Transverse colon (tissue), 4 donors: ENCODE results near the gene HOXC12. TPM values are rescaled to one million over a fixed set of nuclear protein-coding genes. Genes with fewer than 3 reads are reported as not detected.

Experiments used
- DNase-seq: peaks from one replicate; pipeline ENCODE4 v3.0.0-alpha.2; 2019
- H3K27ac ChIP-seq, 4 donors: fragments of 200-600 bp; sonication (generic); 2 replicates each; pipeline ENCODE4 v1.5.1; 2016 to 2018; ENCODE audit warnings: inconsistent platforms in 4 of 4
- H3K27me3 ChIP-seq: fragments of 200-600 bp; sonication (generic); 2 replicates; pipeline ENCODE4 v1.5.1; 2017; ENCODE audit warnings: inconsistent platforms
- H3K36me3 ChIP-seq, 4 donors: fragments of 200-600 bp; sonication (generic); 2 replicates each; pipeline ENCODE4 v1.5.1; 2017 to 2019; ENCODE audit warnings: inconsistent platforms in 4 of 4
- H3K4me1 ChIP-seq, 4 donors: fragments of 200-600 bp; sonication (generic); 2 replicates each; pipeline ENCODE4 v1.5.1; 2017 to 2020; ENCODE audit warnings: inconsistent platforms in 4 of 4
- H3K4me3 ChIP-seq, 4 donors: fragments of 200-600 bp; sonication (generic); 1 replicate in 1 of 4; 2 replicates in 3 of 4; pipeline versions ENCODE4 v1.5.1 to v1.6.1; 2017 to 2019; ENCODE audit warnings: inconsistent platforms in 4 of 4
- H3K9me3 ChIP-seq, 2 donors: fragments of 200-600 bp; sonication (generic); 2 replicates each; pipeline ENCODE4 v1.5.1; 2017 to 2019; ENCODE audit warnings: inconsistent platforms in 2 of 2
- CTCF ChIP-seq, 5 experiments: fragments of 200-600 bp in 3 of 5; fragments of 450-650 bp in 2 of 5; sonication (generic) in 3 of 5; IDR thresholded peaks; 1 replicate in 2 of 5; 2 replicates in 3 of 5; pipeline ENCODE4 v1.5.1; 2016 to 2017; ENCODE audit warnings: antibody characterized with exemption in 5 of 5, inconsistent platforms in 3 of 5, mild to moderate bottlenecking in 2 of 5, moderate library complexity in 1 of 5
- EP300 ChIP-seq: sonication (generic); formaldehyde crosslinking; IDR thresholded peaks from one replicate; pipeline ENCODE4 v1.6.1; 2017; ENCODE audit warnings: antibody characterized with exemption, low read depth
- POLR2A ChIP-seq: fragments of 450-650 bp; IDR thresholded peaks from one replicate; pipeline ENCODE4 v1.6.1; 2016; ENCODE audit warnings: antibody characterized with exemption, mild to moderate bottlenecking, moderate library complexity
- POLR2AphosphoS5 ChIP-seq, 3 donors: sonication (generic); formaldehyde crosslinking; IDR thresholded peaks; one replicate each; pipeline ENCODE4 v1.6.1; 2016; ENCODE audit warnings: antibody characterized with exemption in 3 of 3
- WGBS, 2 donors: methylation state at CpG; one replicate each; pipeline ENCODE4 v1.1.5; 2018; ENCODE audit warnings: low coverage in 1 of 2; 5-methylcytosine and 5-hydroxymethylcytosine counted together
- in situ Hi-C, 4 donors: fragments of 200-750 bp; cut with MboI; loops; one replicate each; pipeline versions ENCODE4 v1.15.0 to v1.15.1; 2017; ENCODE audit warnings: low sequenced_read_pairs in 3 of 4, low pct_ligation_motif_present in 1 of 4, low pct_unique_long_range_greater_than_20kb in 1 of 4
- intact Hi-C: fragments of 100-400 bp; cut with DNase I; formaldehyde crosslinking; loops from one replicate; pipeline ENCODE4 v1.15.1; 2023; ENCODE audit warnings: low total_unique reads
- total RNA-seq, 4 donors: library from RNA; depleted of rRNA; stranded (reverse); fragments of >200 nt; gene quantifications; one replicate each; pipeline ENCODE4 v1.1.0, GENCODE V29; 2016

Gene HOXC12
- total RNA-seq, 4 donors from 2014 or later, result not detected

- no peak overlapping the region for H3K4me3 ChIP-seq
- in situ Hi-C loops, result no loop called here
Observed at GRCh38 chr12:53937596-53938325, 16.9 kb upstream of the HOXC12 start.

GRCh38 chr12:53938326-53939140, 16.2 kb upstream of the HOXC12 start, which contains the start of gene HOXC13:
Gene HOXC13, plus strand, starts transcription at chr12:53938831. Its CDS starts 76 bp downstream, at chr12:53938907.
- in situ Hi-C loops, result no loop called here
- no peaks in the 10 kb centered on the region for H3K36me3 ChIP-seq
- intact Hi-C loops, result no loop called here
- H3K4me1 ChIP-seq, result peaks cover 0 to 12% (median 3%) of the 10 kb centered on the region in 4 donors
- 17 to 19% methylated on average over 5 to 53 of the region's 56 CpGs for WGBS, 2 donors
- peak within 1 kb of the TSS in 1 of 4 donors; percentile 15 for H3K4me3 ChIP-seq
- no peak for DNase-seq
- no peak within 1 kb of the TSS for H3K27ac ChIP-seq
- no peaks in the 10 kb centered on the region for H3K9me3 ChIP-seq
- peaks cover 100% of the 10 kb centered on the region for H3K27me3 ChIP-seq
- TF ChIP-seq POLR2A (no peak), POLR2AphosphoS5 (IDR thresholded peaks at IDR 0.05) (no peak), EP300 (no peak), CTCF (IDR thresholded peaks at IDR 0.05) (no peak)

More at GRCh38 chr12:53937596-53938325, 16.9 kb upstream of the HOXC12 start:
- 18 to 40% methylated on average over 11 to 23 of the region's 23 CpGs for WGBS, 2 donors
- H3K4me1 ChIP-seq, result peaks cover 0 to 12% (median 3%) of the 10 kb centered on the region in 4 donors
- TF ChIP-seq POLR2AphosphoS5 (IDR thresholded peaks at IDR 0.05), result no peak
- no peak for TF ChIP-seq EP300
- no peak for TF ChIP-seq CTCF (IDR thresholded peaks at IDR 0.05)
- no peak for TF ChIP-seq POLR2A
- no peaks in the 10 kb centered on the region for H3K9me3 ChIP-seq
- no peak for DNase-seq
- peaks cover 100% of the 10 kb centered on the region for H3K27me3 ChIP-seq
- H3K36me3 ChIP-seq, result no peaks in the 10 kb centered on the region
- no peak overlapping the region for H3K27ac ChIP-seq
- intact Hi-C loops, result no loop called here

- no peaks in the 10 kb centered on the region for H3K9me3 ChIP-seq
- 17% methylated on average over 76 of the region's 91 CpGs; no CpG with 5 or more reads in 1 of the 2 donors for WGBS, 2 donors
- no peaks in the 10 kb centered on the region for H3K36me3 ChIP-seq
- intact Hi-C loops (no loop called here), in situ Hi-C loops (no loop called here)
- H3K4me3 ChIP-seq, result no peak overlapping the region
- TF ChIP-seq EP300 (no peak), CTCF (IDR thresholded peaks at IDR 0.05) (no peak), POLR2AphosphoS5 (IDR thresholded peaks at IDR 0.05) (no peak), POLR2A (no peak)
- DNase-seq, result no peak
- H3K27me3 ChIP-seq, result peaks cover 100% of the 10 kb centered on the region
- H3K27ac ChIP-seq, result no peak overlapping the region
- peaks cover 0 to 12% (median 3%) of the 10 kb centered on the region in 4 donors for H3K4me1 ChIP-seq
Observed at GRCh38 chr12:53939141-53940108, 15.3 kb upstream of the HOXC12 start.
